GM21447 (cell line): ENCODE data around the gene TSBP1.
A peak's percentile ranks its signal among the peaks of the same experiment; 100 is the strongest.
"Not testable (repeated sequence)": the region's sequence is repeated elsewhere in the genome, so short reads cannot be mapped to it uniquely, and the experiment has no call there.

Experiments used
- ATAC-seq: cut with Tn5 transposase; IDR thresholded peaks from one replicate; pipeline ENCODE4 v1.9.1; 2021; ENCODE audit not compliant: unreplicated experiment

The TSBP1 gene

GRCh38 chr6:32290886-32291450 is 80.7 kb downstream of the TSBP1 start:
- ATAC-seq = no peak

- no peak for ATAC-seq
Measured at GRCh38 chr6:32288426-32288825, 83.3 kb downstream of the TSBP1 start.

- ATAC-seq = not testable (repeated sequence)
Measured at GRCh38 chr6:32273801-32274577, 97.7 kb downstream of the TSBP1 start.

GRCh38 chr6:32271429-32271828 is 100.3 kb downstream of the TSBP1 start:
- ATAC-seq = no peak

GRCh38 chr6:32268459-32268858 is 103.2 kb downstream of the TSBP1 start:
- not testable (repeated sequence) for ATAC-seq

- ATAC-seq = no peak
Measured at GRCh38 chr6:32267035-32267434, 104.7 kb downstream of the TSBP1 start.

- not testable (repeated sequence) for ATAC-seq
Measured at GRCh38 chr6:32257262-32257661, 114.4 kb downstream of the TSBP1 start.

- ATAC-seq = peak; percentile 51
Measured at GRCh38 chr6:32255199-32256153, 116.2 kb downstream of the TSBP1 start.

- ATAC-seq = no peak
Measured at GRCh38 chr6:32254761-32255198, 116.9 kb downstream of the TSBP1 start.

GRCh38 chr6:32252331-32253009 is 119.2 kb downstream of the TSBP1 start:
- no peak for ATAC-seq

- ATAC-seq = no peak
Measured at GRCh38 chr6:32249262-32249661, 122.4 kb downstream of the TSBP1 start.

- no peak for ATAC-seq
Measured at GRCh38 chr6:32247401-32247800, 124.3 kb downstream of the TSBP1 start.

- no peak for ATAC-seq
Measured at GRCh38 chr6:32244946-32245398, 126.7 kb downstream of the TSBP1 start.

- no peak for ATAC-seq
Measured at GRCh38 chr6:32244270-32244669, 127.4 kb downstream of the TSBP1 start.
